Testis (tissue), 2 donors: Measurements from ENCODE around the gene TSPAN33.

ENCODE experiments used
- POLR2A ChIP-seq: fragments of 450-650 bp; IDR thresholded peaks from one replicate; pipeline ENCODE4 v1.6.1; 2017; ENCODE audit warnings: antibody characterized with exemption, mild to moderate bottlenecking, moderate library complexity
- TF ChIP-seq, protein P1 (sequence below), 3 experiments: fragments of 450-650 bp in 2 of 3; fragments of 200-600 bp in 1 of 3; sonication (generic) in 1 of 3; IDR thresholded peaks; one replicate each; pipeline ENCODE4 v1.5.1; 2016 to 2019; ENCODE audit warnings: antibody characterized with exemption in 3 of 3, mild to moderate bottlenecking in 2 of 3, moderate library complexity in 1 of 3

DNA sequence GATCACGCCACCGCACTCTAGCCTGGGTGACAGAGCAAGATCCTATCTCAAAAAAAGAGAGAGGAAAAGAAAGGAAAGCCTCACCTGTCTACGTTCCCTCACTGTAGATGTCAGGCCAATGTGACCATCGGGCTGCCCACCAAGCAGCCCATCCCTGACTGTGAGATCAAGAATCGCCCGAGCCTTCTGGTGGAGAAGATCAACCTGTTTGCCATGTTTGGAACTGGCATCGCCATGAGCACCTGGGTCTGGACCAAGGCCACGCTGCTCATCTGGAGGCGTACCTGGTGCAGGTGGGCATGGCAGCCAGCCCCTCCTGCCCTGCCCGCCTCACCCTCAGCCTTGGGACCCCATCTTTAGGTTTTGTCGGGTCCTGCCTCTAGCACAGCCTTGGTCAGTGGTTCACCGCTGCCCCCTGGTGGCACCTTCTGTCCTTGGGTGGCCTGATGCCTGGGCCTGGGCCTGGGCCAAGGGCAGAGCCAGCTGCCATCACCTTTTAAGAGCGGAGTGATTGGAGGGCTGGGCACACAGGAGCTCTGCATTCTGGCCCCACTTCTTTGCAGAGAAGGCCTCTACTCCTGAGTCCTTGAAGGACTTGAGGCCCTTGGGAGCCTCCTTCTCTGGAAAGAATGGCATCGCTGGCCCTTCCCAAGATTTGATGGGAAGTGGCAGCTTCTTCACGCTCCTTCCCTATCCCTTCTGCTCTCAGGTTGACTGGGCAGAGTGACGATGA is 65.9 kb downstream of the TSPAN33 start:
- TF ChIP-seq POLR2A = no peak
- TF ChIP-seq, protein P1, sequence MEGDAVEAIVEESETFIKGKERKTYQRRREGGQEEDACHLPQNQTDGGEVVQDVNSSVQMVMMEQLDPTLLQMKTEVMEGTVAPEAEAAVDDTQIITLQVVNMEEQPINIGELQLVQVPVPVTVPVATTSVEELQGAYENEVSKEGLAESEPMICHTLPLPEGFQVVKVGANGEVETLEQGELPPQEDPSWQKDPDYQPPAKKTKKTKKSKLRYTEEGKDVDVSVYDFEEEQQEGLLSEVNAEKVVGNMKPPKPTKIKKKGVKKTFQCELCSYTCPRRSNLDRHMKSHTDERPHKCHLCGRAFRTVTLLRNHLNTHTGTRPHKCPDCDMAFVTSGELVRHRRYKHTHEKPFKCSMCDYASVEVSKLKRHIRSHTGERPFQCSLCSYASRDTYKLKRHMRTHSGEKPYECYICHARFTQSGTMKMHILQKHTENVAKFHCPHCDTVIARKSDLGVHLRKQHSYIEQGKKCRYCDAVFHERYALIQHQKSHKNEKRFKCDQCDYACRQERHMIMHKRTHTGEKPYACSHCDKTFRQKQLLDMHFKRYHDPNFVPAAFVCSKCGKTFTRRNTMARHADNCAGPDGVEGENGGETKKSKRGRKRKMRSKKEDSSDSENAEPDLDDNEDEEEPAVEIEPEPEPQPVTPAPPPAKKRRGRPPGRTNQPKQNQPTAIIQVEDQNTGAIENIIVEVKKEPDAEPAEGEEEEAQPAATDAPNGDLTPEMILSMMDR (IDR thresholded peaks at IDR 0.05) = peak; percentile 83 to 88 (median 87)
